ENCODE measurements around the gene KLHL30. TPM values are rescaled to one million over a fixed set of nuclear protein-coding genes. Genes with fewer than 3 reads are reported as not detected.
A peak's percentile ranks its signal among the peaks of the same experiment; 100 is the strongest.

KLHL30 gene
- total RNA-seq, 1 experiment from 2014 or later: not detected

DNA sequence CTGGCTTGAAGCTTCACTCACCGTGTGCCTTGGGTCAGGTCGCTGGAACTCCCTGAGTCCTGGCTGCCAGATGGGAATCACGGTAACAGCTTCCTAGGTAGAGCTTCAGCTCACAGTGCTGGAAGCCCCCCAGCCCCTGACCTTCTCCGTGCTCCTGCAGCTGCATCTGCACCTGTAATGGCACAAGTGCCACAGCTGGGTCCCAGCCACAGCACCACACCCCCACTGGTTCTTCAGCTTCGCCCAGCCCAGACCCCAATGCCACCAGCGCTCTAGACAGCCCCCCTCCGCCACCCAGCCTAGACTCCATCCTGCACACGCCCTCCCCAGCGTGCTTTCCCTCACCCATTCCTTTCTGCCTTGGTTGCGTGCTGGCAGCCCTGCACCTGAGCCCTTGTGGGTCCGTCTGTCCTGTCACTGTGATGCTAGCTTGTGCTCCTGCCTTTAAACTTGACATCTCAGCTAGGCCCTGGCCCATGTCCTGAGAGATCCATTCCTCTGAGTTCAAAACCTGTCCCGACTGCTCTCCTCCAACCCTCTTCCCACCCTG is 45.9 kb upstream of the KLHL30 start:
- H4K20me1 ChIP-seq (ENCODE audit: control insufficient read depth, insufficient read depth, insufficient read length): no peaks in the 10 kb centered on the region
- no peak overlapping the region for H3K9ac ChIP-seq (ENCODE audit: extremely low read depth, insufficient read length, low read length)
- H3K36me3 Mint-ChIP-seq (ENCODE audit: insufficient read depth in 1 of 3, low read depth in 3 of 3): peaks cover 15 to 57% (median 21%) of the 10 kb centered on the region in 3 experiments; a peak in 6 of 7 replicates
- no peak overlapping the region for H3K14ac ChIP-seq (ENCODE audit: insufficient read depth, low read length)
- H3K27ac ChIP-seq (ENCODE audit: insufficient read length, low read depth, low read length): no peak overlapping the region
- H3K4me1 ChIP-seq (ENCODE audit: insufficient read depth, low read length): peaks cover 3% of the 10 kb centered on the region; the same call in 1 of the 2 replicates
- no peak overlapping the region for H2AK5ac ChIP-seq (ENCODE audit: insufficient read length, low read length)
- peaks cover 2% of the 10 kb centered on the region for H3K27me3 Mint-ChIP-seq (ENCODE audit: low read depth)
- H2AFZ ChIP-seq (ENCODE audit: low read length): no peak overlapping the region
- H2BK20ac ChIP-seq (ENCODE audit: low read depth, low read length, poor library complexity, severe bottlenecking): no peak overlapping the region
- H3K23ac ChIP-seq (ENCODE audit: insufficient read length, low read depth, low read length): no peak overlapping the region
- no peaks in the 10 kb centered on the region for H3K9me3 Mint-ChIP-seq
- no peak overlapping the region for H3K4me2 ChIP-seq (ENCODE audit: insufficient read depth, insufficient read length, low read length)
- H3K9me3 ChIP-seq (ENCODE audit: control insufficient read depth, low read depth, low read length): no peaks in the 10 kb centered on the region
- peak overlapping the region; percentile 37 to 62 (median 40); a peak in 6 of 7 replicates for H3K27ac Mint-ChIP-seq
- H3K4ac ChIP-seq (ENCODE audit: low read depth, low read length): no peak overlapping the region
- peaks cover 20 to 29% of the 10 kb centered on the region in 2 experiments for H3K4me1 Mint-ChIP-seq
- no peak overlapping the region for H3K18ac ChIP-seq (ENCODE audit: insufficient read length, low read depth, low read length)
- WGBS (ENCODE audit: extremely low coverage, insufficient read length, low lambda C conversion rate): no CpG with 5 or more reads among the region's 12 CpGs
- H2BK12ac ChIP-seq (ENCODE audit: insufficient read length, low read depth, low read length): no peak overlapping the region
- no peaks in the 10 kb centered on the region for H3K79me1 ChIP-seq (ENCODE audit: insufficient read depth, low read depth, low read length, poor library complexity, severe bottlenecking)
- no peaks in the 10 kb centered on the region for H3K79me2 ChIP-seq (ENCODE audit: insufficient read depth, low read length)
- no peak overlapping the region for H4K8ac ChIP-seq (replicated peaks; ENCODE audit: insufficient read length, low read depth, low read length)
- H3K23me2 ChIP-seq (ENCODE audit: insufficient read length, low read depth, low read length, poor library complexity, severe bottlenecking): no peaks in the 10 kb centered on the region
- H2BK120ac ChIP-seq (ENCODE audit: low read depth, low read length, poor library complexity, severe bottlenecking): no peak overlapping the region
- TF ChIP-seq, protein P1, sequence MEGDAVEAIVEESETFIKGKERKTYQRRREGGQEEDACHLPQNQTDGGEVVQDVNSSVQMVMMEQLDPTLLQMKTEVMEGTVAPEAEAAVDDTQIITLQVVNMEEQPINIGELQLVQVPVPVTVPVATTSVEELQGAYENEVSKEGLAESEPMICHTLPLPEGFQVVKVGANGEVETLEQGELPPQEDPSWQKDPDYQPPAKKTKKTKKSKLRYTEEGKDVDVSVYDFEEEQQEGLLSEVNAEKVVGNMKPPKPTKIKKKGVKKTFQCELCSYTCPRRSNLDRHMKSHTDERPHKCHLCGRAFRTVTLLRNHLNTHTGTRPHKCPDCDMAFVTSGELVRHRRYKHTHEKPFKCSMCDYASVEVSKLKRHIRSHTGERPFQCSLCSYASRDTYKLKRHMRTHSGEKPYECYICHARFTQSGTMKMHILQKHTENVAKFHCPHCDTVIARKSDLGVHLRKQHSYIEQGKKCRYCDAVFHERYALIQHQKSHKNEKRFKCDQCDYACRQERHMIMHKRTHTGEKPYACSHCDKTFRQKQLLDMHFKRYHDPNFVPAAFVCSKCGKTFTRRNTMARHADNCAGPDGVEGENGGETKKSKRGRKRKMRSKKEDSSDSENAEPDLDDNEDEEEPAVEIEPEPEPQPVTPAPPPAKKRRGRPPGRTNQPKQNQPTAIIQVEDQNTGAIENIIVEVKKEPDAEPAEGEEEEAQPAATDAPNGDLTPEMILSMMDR (conservative IDR thresholded peaks at IDR 0.05): no peak
- no peaks in the 10 kb centered on the region for H3K27me3 ChIP-seq (ENCODE audit: insufficient read depth, low read length)
- no peak overlapping the region for H3T11ph ChIP-seq (ENCODE audit: low read length)
- no peak overlapping the region for H3K56ac ChIP-seq (ENCODE audit: insufficient read length, low read depth, low read length)
- no peak overlapping the region for H2BK15ac ChIP-seq (ENCODE audit: low read depth, low read length)
- no peak overlapping the region for H4K5ac ChIP-seq (ENCODE audit: insufficient read length, low read depth, low read length)
- no peak overlapping the region for H4K91ac ChIP-seq (ENCODE audit: insufficient read length, low read depth, low read length)
- H2BK5ac ChIP-seq (ENCODE audit: insufficient read length, low read length): no peak overlapping the region
- no peak for DNase-seq
- H3K4me3 Mint-ChIP-seq: no peak overlapping the region
